MM.1S (cell line): Measurements from ENCODE around the gene SLC48A1.

Experiments
- CTCF ChIP-seq: fragments of 300-600 bp; sonication (generic); IDR thresholded peaks from 2 replicates; pipeline ENCODE4 v1.5.1; 2016; ENCODE audit warnings: antibody characterized with exemption, low read length, mixed read lengths
- EZH2 ChIP-seq: fragments of 300-600 bp; sonication (generic); optimal IDR thresholded peaks from 2 replicates; pipeline ENCODE3; 2017; ENCODE audit warnings: low read depth, mild to moderate bottlenecking, antibody characterized with exemption, low read length, mixed read lengths
- EZH2phosphoT487 ChIP-seq: fragments of 300-600 bp; sonication (generic); IDR thresholded peaks from 2 replicates; pipeline ENCODE4 v1.6.1; 2018; ENCODE audit warnings: antibody characterized with exemption, low read length

GRCh38 chr12:47818467-47819137 is 45.6 kb downstream of the SLC48A1 start:
- TF ChIP-seq CTCF (no peak), EZH2 (no peak), EZH2phosphoT487 (no peak)
